MCF 10A (cell line): ENCODE measurements around the gene FMNL1. TPM values are rescaled to one million over a fixed set of nuclear protein-coding genes. Genes with fewer than 3 reads are reported as not detected.
A peak's percentile ranks its signal among the peaks of the same experiment; 100 is the strongest.

Source experiments
- BruUV-seq: library from RNA; stranded (reverse); fragments of 400-500 nt; replicated peaks from 2 replicates; lab custom pipeline; 2021; lab: Mats Ljungman, UMichigan
- CTCF ChIA-PET: fragments of 300-600 bp; sonication (Branson Sonifier 250); formaldehyde crosslinking; extraction: SDS; loops from one replicate; lab custom pipeline; 2021; ENCODE audit warnings: antibody characterized with exemption, inconsistent platforms; lab: Yijun Ruan, JAX
- POLR2A ChIA-PET: fragments of 300-600, 350-650 bp; sonication (Branson Sonifier 250); formaldehyde crosslinking; extraction: SDS; loops from one replicate; lab custom pipeline; 2020; ENCODE audit warnings: antibody characterized with exemption, inconsistent platforms; lab: Yijun Ruan, JAX
- DNase-seq: peaks from one replicate; pipeline ENCODE4 v3.0.0-alpha.2; 2018; ENCODE audit not compliant: unreplicated experiment
- H3K27ac Mint-ChIP-seq: one replicate; pipeline ENCODE4 v1.8.0; 2022; ENCODE audit warnings: mild to moderate bottlenecking, low read depth, mixed read lengths; ENCODE audit not compliant: unreplicated experiment
- H3K27me3 Mint-ChIP-seq: one replicate; pipeline ENCODE4 v1.8.0; 2022; ENCODE audit warnings: mixed read lengths; ENCODE audit not compliant: insufficient read depth, unreplicated experiment
- H3K36me3 Mint-ChIP-seq: one replicate; pipeline ENCODE4 v1.8.0; 2022; ENCODE audit warnings: mild to moderate bottlenecking, moderate library complexity, mixed read lengths; ENCODE audit not compliant: insufficient read depth, unreplicated experiment
- H3K4me1 Mint-ChIP-seq: one replicate; pipeline ENCODE4 v1.8.0; 2022; ENCODE audit warnings: mixed read lengths; ENCODE audit not compliant: insufficient read depth, unreplicated experiment
- H3K4me3 Mint-ChIP-seq: one replicate; pipeline ENCODE4 v1.8.0; 2022; ENCODE audit warnings: mild to moderate bottlenecking, moderate library complexity, mixed read lengths; ENCODE audit not compliant: unreplicated experiment
- H3K9me3 Mint-ChIP-seq: one replicate; pipeline ENCODE4 v1.8.0; 2022; ENCODE audit warnings: mixed read lengths; ENCODE audit not compliant: unreplicated experiment
- intact Hi-C: fragments of 100-400 bp; cut with micrococcal nuclease; formaldehyde crosslinking; loops from 2 replicates; pipeline ENCODE4 v1.14.1; 2022
- total RNA-seq: library from RNA; stranded (reverse); gene quantifications from 2 replicates; pipeline ENCODE4 v1.2.3, GENCODE V29; 2022
- TF ChIP-seq, protein P1 (sequence below): fragments of 200-600 bp; IDR thresholded peaks from one replicate; pipeline ENCODE4 v1.8.0; 2022; ENCODE audit warnings: antibody characterized with exemption, mild to moderate bottlenecking; ENCODE audit not compliant: unreplicated experiment

The FMNL1 gene
- total RNA-seq, 1 experiment from 2014 or later: 28.1 TPM

DNA sequence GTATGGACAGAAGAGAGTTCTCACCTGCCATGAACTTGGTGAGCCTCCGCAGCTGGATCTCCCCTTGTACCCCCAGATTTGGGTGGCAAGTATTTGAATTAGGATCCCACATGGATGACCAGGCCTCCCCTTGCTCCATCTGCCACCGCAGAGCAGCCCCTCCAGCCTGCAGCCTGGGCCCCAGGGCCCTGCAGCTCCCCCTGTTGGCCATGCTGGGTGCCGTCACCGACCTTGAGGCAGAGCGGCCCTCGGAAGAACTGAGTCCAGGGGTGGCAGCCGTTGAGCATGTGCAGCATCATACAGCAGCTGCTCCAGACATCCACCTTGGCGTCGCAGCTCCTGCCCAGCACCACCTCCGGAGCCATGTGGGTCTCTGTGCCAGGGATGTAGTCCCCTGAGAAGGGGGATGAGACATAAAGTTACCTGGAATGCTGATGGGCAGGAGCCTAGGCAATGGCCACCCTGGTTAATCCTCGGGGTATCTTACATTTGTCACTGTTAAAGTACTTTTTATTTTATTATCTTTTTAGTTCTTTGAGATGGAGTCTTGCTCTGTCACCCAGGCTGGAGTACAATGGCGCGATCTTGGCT lies 49.2 kb downstream of the FMNL1 start:
- no peak overlapping the region for H3K27ac Mint-ChIP-seq
- H3K9me3 Mint-ChIP-seq: no peaks in the 10 kb centered on the region
- POLR2A ChIA-PET: no interaction called here
- no peaks in the 10 kb centered on the region for H3K27me3 Mint-ChIP-seq
- BruUV-seq: no TSS peak
- TF ChIP-seq, protein P1, sequence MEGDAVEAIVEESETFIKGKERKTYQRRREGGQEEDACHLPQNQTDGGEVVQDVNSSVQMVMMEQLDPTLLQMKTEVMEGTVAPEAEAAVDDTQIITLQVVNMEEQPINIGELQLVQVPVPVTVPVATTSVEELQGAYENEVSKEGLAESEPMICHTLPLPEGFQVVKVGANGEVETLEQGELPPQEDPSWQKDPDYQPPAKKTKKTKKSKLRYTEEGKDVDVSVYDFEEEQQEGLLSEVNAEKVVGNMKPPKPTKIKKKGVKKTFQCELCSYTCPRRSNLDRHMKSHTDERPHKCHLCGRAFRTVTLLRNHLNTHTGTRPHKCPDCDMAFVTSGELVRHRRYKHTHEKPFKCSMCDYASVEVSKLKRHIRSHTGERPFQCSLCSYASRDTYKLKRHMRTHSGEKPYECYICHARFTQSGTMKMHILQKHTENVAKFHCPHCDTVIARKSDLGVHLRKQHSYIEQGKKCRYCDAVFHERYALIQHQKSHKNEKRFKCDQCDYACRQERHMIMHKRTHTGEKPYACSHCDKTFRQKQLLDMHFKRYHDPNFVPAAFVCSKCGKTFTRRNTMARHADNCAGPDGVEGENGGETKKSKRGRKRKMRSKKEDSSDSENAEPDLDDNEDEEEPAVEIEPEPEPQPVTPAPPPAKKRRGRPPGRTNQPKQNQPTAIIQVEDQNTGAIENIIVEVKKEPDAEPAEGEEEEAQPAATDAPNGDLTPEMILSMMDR: peak; percentile 50
- no peak for DNase-seq
- intact Hi-C loops: no loop called here
- CTCF ChIA-PET: interaction anchor here (0.6 to 16.2 kb wide), 8 partner anchors 13 to 1732 kb away, joined by 3 to 229 read pairs (median 3); partner anchors contain the start of gene ACBD4
- no peaks in the 10 kb centered on the region for H3K4me1 Mint-ChIP-seq
- peaks cover 60% of the 10 kb centered on the region for H3K36me3 Mint-ChIP-seq
- H3K4me3 Mint-ChIP-seq: no peak overlapping the region

- no peaks in the 10 kb centered on the region for H3K4me1 Mint-ChIP-seq
- peaks cover 60% of the 10 kb centered on the region for H3K36me3 Mint-ChIP-seq
- CTCF ChIA-PET: interaction anchor here (0.7 to 16.2 kb wide), 6 partner anchors 74 to 139 kb away, joined by 3 to 229 read pairs (median 3); partner anchors contain the start of gene ACBD4
- DNase-seq: no peak
- no TSS peak for BruUV-seq
- no peak overlapping the region for H3K27ac Mint-ChIP-seq
- H3K9me3 Mint-ChIP-seq: no peaks in the 10 kb centered on the region
- no peaks in the 10 kb centered on the region for H3K27me3 Mint-ChIP-seq
- TF ChIP-seq, protein P1: no peak
- no peak overlapping the region for H3K4me3 Mint-ChIP-seq
- intact Hi-C loops: no loop called here
- POLR2A ChIA-PET: no interaction called here
These were observed 49.9 kb downstream of the FMNL1 start for GRCh38 chr17:45271603-45272002.

- Mint-ChIP-seq H3K4me1 (peaks cover 9% of the 10 kb centered on the region), H3K36me3 (peaks cover 58% of the 10 kb centered on the region), H3K27ac (no peak overlapping the region), H3K4me3 (no peak overlapping the region), H3K9me3 (no peaks in the 10 kb centered on the region), H3K27me3 (no peaks in the 10 kb centered on the region)
- TF ChIP-seq, protein P1: no peak
- intact Hi-C loops: no loop called here
- BruUV-seq: no TSS peak
- DNase-seq: no peak
- POLR2A ChIA-PET: no interaction called here
- CTCF ChIA-PET: interaction anchor here (1.1 to 16.2 kb wide), 3 partner anchors 54 to 118 kb away, joined by 3 to 229 read pairs (median 5); no protein-coding TSS in a partner anchor
These were observed 51.9 kb downstream of the FMNL1 start for GRCh38 chr17:45273551-45273957.

- H3K36me3 Mint-ChIP-seq: peaks cover 58% of the 10 kb centered on the region
- CTCF ChIA-PET: interaction anchor here (1.1 to 16.2 kb wide), 3 partner anchors 55 to 117 kb away, joined by 3 to 229 read pairs (median 5); no protein-coding TSS in a partner anchor
These were observed 52.3 kb downstream of the FMNL1 start for GRCh38 chr17:45274033-45274432.

More at GRCh38 chr17:45274033-45274432, 52.3 kb downstream of the FMNL1 start:
- intact Hi-C loops: no loop called here
- POLR2A ChIA-PET: no interaction called here
- Mint-ChIP-seq H3K27ac (no peak overlapping the region), H3K4me1 (peaks cover 9% of the 10 kb centered on the region), H3K9me3 (no peaks in the 10 kb centered on the region), H3K27me3 (no peaks in the 10 kb centered on the region), H3K4me3 (no peak overlapping the region)
- TF ChIP-seq, protein P1: no peak
- DNase-seq: no peak
- no TSS peak for BruUV-seq
